HuH-7.5 (cell line): ENCODE results near the gene PHF3.

ENCODE experiments used
- DNase-seq: peaks from one replicate; pipeline ENCODE4 v3.0.0; 2011; ENCODE audit warnings: low spot score

Gene PHF3

GRCh38 chr6:63649269-63649668 lies 13.7 kb downstream of the PHF3 start:
- no peak for DNase-seq

GRCh38 chr6:63649847-63650265 lies 14.3 kb downstream of the PHF3 start:
- no peak for DNase-seq

- DNase-seq: no peak
Measured at GRCh38 chr6:63652980-63653379, 17.4 kb downstream of the PHF3 start.

GRCh38 chr6:63660757-63661156 lies 25.2 kb downstream of the PHF3 start:
- no peak for DNase-seq

GRCh38 chr6:63661769-63662168 lies 26.2 kb downstream of the PHF3 start:
- no peak for DNase-seq

- DNase-seq: no peak
Measured at GRCh38 chr6:63663147-63663955, 27.7 kb downstream of the PHF3 start.

- DNase-seq: no peak
Measured at GRCh38 chr6:63663956-63664281, 28.3 kb downstream of the PHF3 start.

GRCh38 chr6:63671098-63671754 lies 35.6 kb downstream of the PHF3 start:
- no peak for DNase-seq

GRCh38 chr6:63672582-63673129 lies 37.1 kb downstream of the PHF3 start:
- DNase-seq: no peak

GRCh38 chr6:63673692-63674091 lies 38.1 kb downstream of the PHF3 start:
- DNase-seq: no peak

GRCh38 chr6:63674635-63675034 lies 39.0 kb downstream of the PHF3 start:
- no peak for DNase-seq

- DNase-seq: no peak
Measured at GRCh38 chr6:63675138-63675537, 39.5 kb downstream of the PHF3 start.

GRCh38 chr6:63676412-63677114 lies 41.0 kb downstream of the PHF3 start:
- no peak for DNase-seq

GRCh38 chr6:63677282-63677681 lies 41.7 kb downstream of the PHF3 start:
- DNase-seq: no peak

GRCh38 chr6:63683071-63683603 lies 47.5 kb downstream of the PHF3 start:
- no peak for DNase-seq

- DNase-seq: no peak
Measured at GRCh38 chr6:63685446-63686379, 50.1 kb downstream of the PHF3 start.

GRCh38 chr6:63689421-63689820 lies 53.8 kb downstream of the PHF3 start:
- no peak for DNase-seq

GRCh38 chr6:63690221-63690620 lies 54.6 kb downstream of the PHF3 start:
- DNase-seq: no peak

- no peak for DNase-seq
Measured at GRCh38 chr6:63705707-63706106, 70.1 kb downstream of the PHF3 start.

GRCh38 chr6:63706630-63707029 lies 71.0 kb downstream of the PHF3 start:
- DNase-seq: no peak

GRCh38 chr6:63708631-63709030 lies 73.0 kb downstream of the PHF3 start:
- DNase-seq: no peak
